Adrenal gland (tissue), 12 donors: ENCODE data around the gene CDYL. TPM values are rescaled to one million over a fixed set of nuclear protein-coding genes. Genes with fewer than 3 reads are reported as not detected.

Source experiments
- DNase-seq, 7 donors: peaks; one replicate each; pipeline ENCODE4 v3.0.0-alpha.2; 2019 to 2020
- H3K27ac ChIP-seq, 5 donors: fragments of 200-600 bp; sonication (generic) in 4 of 5; 1 replicate in 3 of 5; 2 replicates in 2 of 5; pipeline versions ENCODE4 v1.5.1 to v1.8.0; 2016 to 2020; ENCODE audit warnings: mild to moderate bottlenecking in 1 of 5
- H3K27me3 ChIP-seq: fragments of 200-600 bp; 2 replicates; pipeline ENCODE4 v1.8.0; 2021
- H3K36me3 ChIP-seq, 2 donors: fragments of 200-600 bp; replicated peaks in 1 of 2; 1 replicate in 1 of 2; 2 replicates in 1 of 2; pipeline versions ENCODE4 v1.5.1 to v1.8.0; 2018 to 2022
- H3K4me1 ChIP-seq, 2 donors: fragments of 200-600 bp; replicated peaks in 1 of 2; 1 replicate in 1 of 2; 2 replicates in 1 of 2; pipeline versions ENCODE4 v1.5.1 to v1.8.0; 2018 to 2021
- H3K4me3 ChIP-seq, 4 donors: fragments of 200-600 bp; sonication (generic) in 3 of 4; one replicate each; pipeline ENCODE4 v1.5.1; 2016 to 2018
- H3K9me3 ChIP-seq, 3 donors: fragments of 200-600 bp; sonication (generic) in 1 of 3; replicated peaks in 1 of 3; 1 replicate in 2 of 3; 2 replicates in 1 of 3; pipeline versions ENCODE4 v1.5.1 to v1.8.0; 2016 to 2021
- CTCF ChIP-seq, 6 experiments: fragments of 450-650 bp in 4 of 6; fragments of 200-600 bp in 2 of 6; sonication (generic) in 1 of 6; IDR thresholded peaks; 1 replicate in 5 of 6; 2 replicates in 1 of 6; pipeline versions ENCODE4 v1.5.1 to v1.8.0; 2016 to 2021; ENCODE audit warnings: antibody characterized with exemption in 6 of 6, mild to moderate bottlenecking in 2 of 6, moderate library complexity in 1 of 6
- POLR2A ChIP-seq, 2 donors: fragments of 450-650 bp; IDR thresholded peaks; one replicate each; pipeline ENCODE4 v1.6.1; 2017; ENCODE audit warnings: antibody characterized with exemption in 2 of 2, mild to moderate bottlenecking in 2 of 2, moderate library complexity in 1 of 2
- WGBS, 4 donors: extraction: QIAGEN DNeasy Blood & Tissue Kit in 2 of 4; methylation state at CpG; one replicate each; pipeline versions ENCODE4 v1.1.5 to v1.1.7; 2013 to 2017; 5-methylcytosine and 5-hydroxymethylcytosine counted together
- intact Hi-C, 2 donors: fragments of 100-400 bp; cut with DNase I; formaldehyde crosslinking; loops; one replicate each; pipeline versions ENCODE4 v1.14.1 to v1.15.0; 2022 to 2023
- polyA plus RNA-seq, 3 donors: library from polyadenylated mRNA; stranded (reverse); fragments of 200-250 nt in 2 of 3; fragments of 350-450 nt in 1 of 3; fragmentation: Illumina TruSeq in 1 of 3; extraction: RNeasy Lipid Tissue Mini Kit (QIAGEN cat#74804) in 1 of 3; gene quantifications; one replicate each; pipeline ENCODE4 v1.2.3, GENCODE V29; 2013 to 2014
- total RNA-seq, 9 donors: library from RNA; depleted of rRNA in 4 of 9; stranded (reverse); fragments of >200 nt in 4 of 9; fragments of 120-200 nt in 1 of 9; fragmentation: NEBNext Ultra II Directional in 1 of 9; extraction: Animal tissue kit (Norgen Biotek cat#: 25700) in 1 of 9; gene quantifications; one replicate each; pipeline versions ENCODE4 v1.1.0 to v1.2.4, GENCODE V29; 2013 to 2023
- donor health status: healthy with polysubstance abuse.
- donor health status: Bipolar disorder and iron deficiency.
- donor health status: DM: yes; HTN: yes; CAD: no.
- donor health status: DM: no; HTN: no; CAD: no.
- donor health status: DM: no; HTN: no; CAD: no.
- donor health status: DM: yes; HTN: yes; CAD: no.

The CDYL gene
- total and polyA plus RNA-seq, 12 donors = 3.3 to 47.1 (median 24.8) TPM

GRCh38 chr6:4844108-4844507 is 67.9 kb downstream of the CDYL start:
- intact Hi-C loops = no loop called here
- Histone ChIP-seq H3K9me3 (peaks cover 0 to 11% (median 0%) of the 10 kb centered on the region in 3 donors), H3K36me3 (no peaks in the 10 kb centered on the region), H3K4me1 (peaks cover 8 to 9% of the 10 kb centered on the region in 2 donors), H3K27ac (no peak overlapping the region), H3K4me3 (no peak overlapping the region), H3K27me3 (no peaks in the 10 kb centered on the region)
- TF ChIP-seq POLR2A (IDR thresholded peaks at IDR 0.05) (no peak), CTCF (IDR thresholded peaks at IDR 0.05) (no peak)
- DNase-seq = no peak
- WGBS, 4 donors = 96 to 100% (median 97%) methylated on average over 7 of the region's 7 CpGs

- H3K27ac ChIP-seq = no peak overlapping the region
- WGBS, 4 donors = 89 to 94% (median 91%) methylated on average over 2 of the region's 2 CpGs
- H3K4me1 ChIP-seq = peaks cover 9 to 14% of the 10 kb centered on the region in 2 donors
- H3K9me3 ChIP-seq = peaks cover 0 to 11% (median 0%) of the 10 kb centered on the region in 3 donors
- no peak overlapping the region for H3K4me3 ChIP-seq
- DNase-seq = no peak
- H3K36me3 ChIP-seq = no peaks in the 10 kb centered on the region
- intact Hi-C loops = no loop called here
- TF ChIP-seq CTCF (IDR thresholded peaks at IDR 0.05) = no peak
- TF ChIP-seq POLR2A (IDR thresholded peaks at IDR 0.05) = no peak
- H3K27me3 ChIP-seq = no peaks in the 10 kb centered on the region
Observed at GRCh38 chr6:4846387-4846786, 70.2 kb downstream of the CDYL start.

GRCh38 chr6:4848382-4849068 is 72.3 kb downstream of the CDYL start:
- TF ChIP-seq POLR2A (IDR thresholded peaks at IDR 0.05) = no peak
- TF ChIP-seq CTCF (IDR thresholded peaks at IDR 0.05) = peak in 4 of 6 experiments; percentile 33 to 43 (median 38)
- H3K36me3 ChIP-seq = no peaks in the 10 kb centered on the region
- H3K9me3 ChIP-seq = peaks cover 0 to under 1% (median 0%) of the 10 kb centered on the region in 3 donors
- peaks cover 9 to 14% of the 10 kb centered on the region in 2 donors for H3K4me1 ChIP-seq
- no peak overlapping the region for H3K27ac ChIP-seq
- intact Hi-C loops = no loop called here
- WGBS, 4 donors = 56 to 70% (median 62%) methylated on average over 7 of the region's 7 CpGs
- no peak overlapping the region for H3K4me3 ChIP-seq
- DNase-seq = peak in 4 of 7 donors; percentile 17 to 36 (median 24)
- no peaks in the 10 kb centered on the region for H3K27me3 ChIP-seq

GRCh38 chr6:4849226-4850022 is 73.2 kb downstream of the CDYL start:
- H3K36me3 ChIP-seq = no peaks in the 10 kb centered on the region
- no peaks in the 10 kb centered on the region for H3K9me3 ChIP-seq
- intact Hi-C loops = no loop called here
- no peak overlapping the region for H3K27ac ChIP-seq
- no peaks in the 10 kb centered on the region for H3K27me3 ChIP-seq
- 51 to 57% (median 56%) methylated on average over 4 of the region's 4 CpGs for WGBS, 4 donors
- TF ChIP-seq POLR2A (IDR thresholded peaks at IDR 0.05) (no peak), CTCF (IDR thresholded peaks at IDR 0.05) (no peak)
- peaks cover 9 to 19% of the 10 kb centered on the region in 2 donors for H3K4me1 ChIP-seq
- no peak overlapping the region for H3K4me3 ChIP-seq
- DNase-seq = no peak
